GM18907 (cell line): Measurements from ENCODE around the gene SEPTIN12.

Experiments
- ATAC-seq: cut with Tn5 transposase; IDR thresholded peaks from one replicate; pipeline ENCODE4 v1.9.1; 2021; ENCODE audit warnings: mild to moderate bottlenecking, moderate library complexity; ENCODE audit not compliant: unreplicated experiment

Gene SEPTIN12, protein sequence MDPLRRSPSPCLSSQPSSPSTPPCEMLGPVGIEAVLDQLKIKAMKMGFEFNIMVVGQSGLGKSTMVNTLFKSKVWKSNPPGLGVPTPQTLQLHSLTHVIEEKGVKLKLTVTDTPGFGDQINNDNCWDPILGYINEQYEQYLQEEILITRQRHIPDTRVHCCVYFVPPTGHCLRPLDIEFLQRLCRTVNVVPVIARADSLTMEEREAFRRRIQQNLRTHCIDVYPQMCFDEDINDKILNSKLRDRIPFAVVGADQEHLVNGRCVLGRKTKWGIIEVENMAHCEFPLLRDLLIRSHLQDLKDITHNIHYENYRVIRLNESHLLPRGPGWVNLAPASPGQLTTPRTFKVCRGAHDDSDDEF

GRCh38 chr16:4787627-4788482 lies at the start of gene SEPTIN12:
Gene SEPTIN12 (minus strand): TSS chr16:4788345. CDS start chr16:4787645, 700 bp downstream.
- ATAC-seq, result no peak

DNA sequence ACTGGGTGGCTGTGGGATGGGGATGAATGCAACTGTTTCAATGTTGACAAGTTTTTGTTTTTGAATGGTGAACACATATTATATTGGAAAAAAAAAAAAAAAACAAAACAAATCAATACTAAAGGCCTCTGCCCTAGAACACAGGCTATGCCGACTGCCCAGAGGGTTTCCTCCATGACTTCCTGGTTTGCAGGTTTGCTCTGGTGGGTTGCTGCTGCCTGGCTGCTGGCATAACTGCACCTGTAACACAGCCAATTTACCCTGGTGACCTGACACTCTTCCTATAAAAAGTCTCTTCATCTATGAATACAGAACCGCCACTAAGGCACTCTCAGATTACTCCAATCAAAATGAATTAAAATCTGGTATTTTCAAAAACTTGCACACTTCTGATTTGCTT lies 48.6 kb upstream of the SEPTIN12 start:
- no peak for ATAC-seq

DNA sequence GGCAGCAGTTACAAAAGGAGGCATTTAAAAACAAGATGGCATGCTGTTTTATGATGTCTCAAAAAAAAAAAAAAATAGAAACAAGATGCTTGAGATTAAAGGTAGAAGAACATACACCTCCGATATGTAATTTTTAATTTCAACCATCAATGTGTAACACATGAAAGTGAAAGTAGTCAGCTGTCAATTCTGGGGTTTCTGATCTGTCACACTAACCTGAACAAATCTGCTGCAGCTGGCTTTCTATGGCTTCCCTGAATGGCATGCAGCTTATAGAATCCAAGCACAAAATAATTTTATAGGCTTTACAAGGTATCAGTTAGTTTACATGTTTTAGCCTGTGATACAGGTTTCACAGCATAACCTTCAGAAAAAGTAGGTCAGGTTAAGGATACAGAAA lies 45.4 kb upstream of the SEPTIN12 start:
- ATAC-seq, result no peak

- no peak for ATAC-seq
Observed at GRCh38 chr16:4832698-4833343, 44.7 kb upstream of the SEPTIN12 start.

GRCh38 chr16:4831616-4832015 lies 43.5 kb upstream of the SEPTIN12 start:
- no peak for ATAC-seq

DNA sequence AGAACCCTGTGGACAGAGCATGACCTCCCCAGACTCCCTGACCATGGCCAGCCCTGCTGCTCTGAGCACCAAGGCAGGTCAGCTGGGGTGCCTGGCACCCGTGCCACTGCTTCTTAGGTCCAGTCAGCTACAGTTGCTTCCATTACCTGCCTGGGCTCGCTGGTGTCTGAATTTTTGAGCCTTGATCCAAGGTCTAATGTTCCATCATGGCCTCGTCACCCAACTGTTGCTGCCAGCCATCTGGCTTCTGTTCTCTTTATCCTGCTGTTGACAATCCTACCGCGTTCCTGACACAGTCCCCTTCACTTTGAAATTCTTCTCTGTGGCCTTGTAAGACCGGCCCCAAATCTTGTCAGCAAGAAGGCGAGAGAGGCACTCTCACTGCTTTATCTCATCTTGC lies 42.3 kb upstream of the SEPTIN12 start:
- no peak for ATAC-seq

DNA sequence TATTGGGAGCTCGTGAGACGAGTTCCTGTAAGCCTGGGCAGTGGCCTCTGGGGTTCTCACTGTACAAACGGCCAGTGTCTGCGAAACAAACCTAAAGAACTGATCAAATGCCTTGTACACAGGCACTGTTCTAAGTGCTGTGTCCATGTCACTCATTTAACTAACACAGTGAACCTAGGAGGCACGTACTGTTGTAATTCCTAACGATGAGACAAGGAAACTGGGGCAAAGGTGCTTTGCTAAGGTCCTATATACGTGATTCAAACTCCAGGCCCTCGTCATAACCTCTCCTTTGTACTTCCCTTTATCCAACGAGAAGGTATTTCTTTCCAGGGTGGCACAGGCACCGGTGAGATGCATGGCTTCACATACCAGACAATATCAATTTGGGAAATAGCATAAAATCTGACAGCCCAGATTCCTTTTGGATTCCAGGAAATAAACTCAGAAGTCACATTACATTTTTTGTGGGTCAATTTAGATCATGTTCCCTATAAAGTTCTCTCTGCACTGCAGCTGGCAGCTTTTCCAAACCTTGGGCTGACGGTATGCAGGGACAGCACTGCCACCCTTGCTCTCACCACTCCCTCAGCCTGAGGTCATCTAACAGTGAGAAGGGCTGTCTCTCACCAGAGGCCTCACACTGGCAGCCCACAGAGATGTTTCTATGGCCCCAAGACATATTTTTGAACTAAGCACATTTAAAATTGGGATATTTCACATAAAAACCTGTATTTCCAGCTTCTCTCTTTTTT lies 40.6 kb upstream of the SEPTIN12 start:
- no peak for ATAC-seq

- ATAC-seq, result no peak
Observed at GRCh38 chr16:4826980-4827379, 38.8 kb upstream of the SEPTIN12 start.

DNA sequence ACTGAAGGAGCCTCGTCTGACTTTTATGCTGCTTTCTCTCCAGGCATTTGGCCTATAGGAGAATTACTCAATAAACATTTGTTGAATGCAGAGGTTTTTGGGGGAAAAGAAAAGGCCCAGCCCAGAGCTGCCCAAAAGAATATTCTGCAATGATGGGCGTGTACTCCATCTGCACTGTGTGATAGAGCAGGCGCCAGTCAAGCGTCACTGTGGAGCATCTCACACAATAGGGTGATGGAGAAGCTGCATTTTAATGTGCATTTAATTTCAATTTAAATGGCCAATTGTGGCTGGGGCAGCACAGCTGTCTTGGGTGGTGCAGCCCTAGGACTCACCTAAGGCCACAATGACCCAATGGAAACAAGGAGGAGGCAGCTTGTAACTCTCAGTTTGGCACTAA lies 38.4 kb upstream of the SEPTIN12 start:
- no peak for ATAC-seq

DNA sequence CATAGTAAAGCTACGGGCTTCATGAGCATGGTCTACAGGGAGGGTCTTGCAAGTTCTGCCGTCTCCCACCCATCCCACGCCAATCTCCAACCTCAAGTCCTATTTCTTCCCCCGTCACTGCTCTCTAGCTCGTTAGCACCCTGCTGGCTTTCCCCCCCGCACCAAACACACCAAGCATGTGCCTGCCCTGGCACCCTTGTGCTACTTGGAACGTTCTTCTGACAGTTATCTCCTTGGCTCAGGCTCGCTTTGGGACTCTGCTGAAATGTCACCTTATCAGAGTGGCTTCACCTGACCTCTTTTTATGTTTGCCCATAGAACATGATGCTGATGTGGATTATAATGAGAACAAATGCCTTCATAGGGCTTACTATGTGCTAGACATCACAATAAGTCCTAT lies 37.1 kb upstream of the SEPTIN12 start:
- no peak for ATAC-seq

DNA sequence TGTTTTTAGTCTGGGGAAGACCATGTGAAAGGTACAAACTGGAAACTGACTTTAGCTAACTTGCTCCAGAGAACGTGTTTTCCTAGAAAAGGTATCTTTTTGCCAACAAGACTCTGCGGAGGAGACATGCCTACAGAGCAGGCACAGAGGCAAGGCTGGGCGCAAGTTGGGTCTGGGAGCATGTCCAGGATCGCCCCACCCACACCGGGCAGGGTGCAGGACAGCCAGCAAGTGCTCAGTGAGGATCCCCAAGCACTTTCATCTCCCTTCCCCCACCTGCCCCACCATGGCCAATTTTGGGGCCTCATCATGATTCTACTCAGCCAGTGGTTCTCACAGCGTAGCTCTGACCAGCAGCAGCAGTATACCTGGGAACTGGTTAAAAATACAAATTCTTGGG lies 32.5 kb upstream of the SEPTIN12 start:
- no peak for ATAC-seq

- no peak for ATAC-seq
Observed at GRCh38 chr16:4814542-4815173, 26.5 kb upstream of the SEPTIN12 start.

GRCh38 chr16:4814046-4814445 lies 25.9 kb upstream of the SEPTIN12 start:
- ATAC-seq, result no peak

DNA sequence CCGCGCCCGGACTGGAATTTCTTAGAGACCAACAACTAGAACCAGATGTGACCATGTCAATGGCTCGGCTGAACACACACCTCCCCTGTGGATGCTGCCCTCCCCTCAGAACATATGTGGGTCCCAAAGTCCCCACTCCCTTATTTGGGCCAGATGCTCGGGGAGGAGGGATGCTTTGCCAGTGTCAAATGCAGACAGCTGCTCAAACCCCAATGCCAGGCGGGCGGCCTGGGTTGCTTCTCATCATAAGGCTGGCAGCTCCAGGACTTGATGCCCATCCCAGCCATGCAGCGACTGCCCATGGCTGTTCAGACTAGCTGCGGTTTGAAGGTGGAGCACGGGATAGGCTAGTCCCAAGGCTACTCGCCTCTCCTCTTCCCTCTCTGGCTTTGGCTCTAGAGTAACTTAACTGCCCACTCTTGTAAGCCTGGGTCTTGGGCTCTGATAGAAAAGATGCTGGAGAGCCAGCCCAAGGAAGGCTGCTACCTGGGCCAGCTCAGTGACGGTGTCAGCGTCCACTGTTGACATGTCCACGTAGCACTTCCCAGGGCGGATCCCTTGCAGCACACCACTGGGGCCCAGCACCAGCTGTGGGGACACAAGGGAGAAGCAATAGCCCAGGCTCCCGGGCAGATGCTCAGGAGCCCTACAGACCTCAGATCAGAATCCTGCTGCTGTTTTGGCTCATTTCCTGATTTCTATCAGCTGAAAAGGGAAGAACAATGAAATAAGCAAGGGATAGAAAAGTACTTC lies 25.3 kb upstream of the SEPTIN12 start:
- ATAC-seq, result no peak

GRCh38 chr16:4811773-4812172 lies 23.6 kb upstream of the SEPTIN12 start:
- ATAC-seq, result no peak

- no peak for ATAC-seq
Observed at GRCh38 chr16:4811242-4811641, 23.1 kb upstream of the SEPTIN12 start.

- no peak for ATAC-seq
Observed at GRCh38 chr16:4806280-4806679, 18.1 kb upstream of the SEPTIN12 start.

- no peak for ATAC-seq
Observed at GRCh38 chr16:4805231-4805630, 17.1 kb upstream of the SEPTIN12 start.

DNA sequence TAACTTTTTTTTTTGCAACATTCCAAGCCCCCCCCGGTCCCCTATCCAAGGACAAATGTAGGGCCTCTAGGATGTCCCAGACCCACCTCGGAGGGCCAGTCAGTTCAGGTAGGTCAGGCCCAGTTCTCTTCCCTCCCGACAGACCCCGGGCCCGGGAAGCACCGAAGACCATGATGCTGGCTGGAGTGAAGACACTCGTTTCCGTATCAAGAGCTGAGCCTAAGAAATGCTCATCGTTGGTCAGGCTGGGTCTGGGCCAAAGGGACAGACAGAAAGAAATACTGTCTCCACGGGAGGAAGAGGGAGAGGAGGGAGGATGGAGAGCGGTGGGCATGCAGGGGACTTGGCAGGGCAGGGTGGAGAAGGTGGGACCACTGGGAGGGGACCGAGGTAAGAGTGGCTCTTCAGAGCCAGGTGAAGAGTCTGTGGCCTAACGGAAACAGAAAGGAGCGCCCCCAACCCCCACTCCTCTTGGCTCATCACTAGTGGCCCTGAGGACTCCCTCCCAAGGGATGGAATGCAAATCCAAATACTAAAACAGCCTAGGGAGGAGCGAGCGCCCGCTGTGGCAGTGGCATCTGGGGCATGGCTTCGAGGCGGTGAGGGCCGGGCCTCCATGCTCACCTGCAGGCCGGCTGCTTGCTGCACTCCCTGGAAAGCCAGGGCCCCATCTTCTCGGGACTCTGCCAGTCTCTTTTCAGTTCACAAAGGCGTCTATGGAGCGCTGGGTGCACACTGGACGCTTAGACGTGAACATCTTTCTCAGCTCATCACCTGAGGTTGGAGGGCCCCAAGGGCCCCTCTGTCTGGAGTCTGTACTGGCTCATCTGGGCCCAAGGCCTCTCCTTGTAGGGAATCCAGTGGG lies 16.0 kb upstream of the SEPTIN12 start:
- ATAC-seq, result no peak
